HG02884 (cell line): ENCODE results near the gene IL6R.
"Not testable (repeated sequence)": the region's sequence is repeated elsewhere in the genome, so short reads cannot be mapped to it uniquely, and the experiment has no call there.

Experiments
- ATAC-seq: cut with Tn5 transposase; IDR thresholded peaks from one replicate; pipeline ENCODE4 v1.9.1; 2021; ENCODE audit warnings: mild to moderate bottlenecking, moderate library complexity; ENCODE audit not compliant: unreplicated experiment

IL6R gene

DNA sequence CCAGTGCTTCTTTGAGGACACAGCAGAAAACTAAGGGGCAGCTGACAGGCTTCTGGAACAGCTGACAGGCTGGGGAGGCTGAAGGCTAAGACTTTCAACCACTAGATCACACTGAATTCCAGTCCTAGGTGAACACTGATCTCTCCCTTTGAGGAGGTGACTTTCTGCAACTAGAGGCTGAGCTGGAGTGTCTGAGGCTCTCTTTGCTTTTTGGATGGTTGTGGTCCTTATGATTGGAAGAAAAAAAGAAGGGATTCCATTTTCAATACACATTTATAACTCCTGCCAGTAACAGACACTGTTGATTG lies 1.4 kb downstream of the IL6R start:
- ATAC-seq = no peak

DNA sequence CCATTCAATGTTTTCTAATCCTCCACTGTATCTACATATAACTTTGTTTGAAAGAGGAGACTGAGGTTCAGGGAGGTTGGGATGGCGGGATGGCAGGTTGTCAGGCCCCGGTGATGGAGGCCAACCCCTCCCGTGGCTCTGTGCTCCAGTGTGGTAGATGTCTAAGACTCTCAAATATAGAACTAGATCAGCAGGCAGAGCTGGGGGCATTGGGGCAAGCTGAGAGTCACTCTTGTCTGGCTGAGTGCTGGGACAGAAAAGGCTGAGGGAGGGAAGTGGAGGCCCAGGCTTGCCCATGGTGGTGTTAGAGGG lies 1.7 kb downstream of the IL6R start:
- ATAC-seq = no peak

DNA sequence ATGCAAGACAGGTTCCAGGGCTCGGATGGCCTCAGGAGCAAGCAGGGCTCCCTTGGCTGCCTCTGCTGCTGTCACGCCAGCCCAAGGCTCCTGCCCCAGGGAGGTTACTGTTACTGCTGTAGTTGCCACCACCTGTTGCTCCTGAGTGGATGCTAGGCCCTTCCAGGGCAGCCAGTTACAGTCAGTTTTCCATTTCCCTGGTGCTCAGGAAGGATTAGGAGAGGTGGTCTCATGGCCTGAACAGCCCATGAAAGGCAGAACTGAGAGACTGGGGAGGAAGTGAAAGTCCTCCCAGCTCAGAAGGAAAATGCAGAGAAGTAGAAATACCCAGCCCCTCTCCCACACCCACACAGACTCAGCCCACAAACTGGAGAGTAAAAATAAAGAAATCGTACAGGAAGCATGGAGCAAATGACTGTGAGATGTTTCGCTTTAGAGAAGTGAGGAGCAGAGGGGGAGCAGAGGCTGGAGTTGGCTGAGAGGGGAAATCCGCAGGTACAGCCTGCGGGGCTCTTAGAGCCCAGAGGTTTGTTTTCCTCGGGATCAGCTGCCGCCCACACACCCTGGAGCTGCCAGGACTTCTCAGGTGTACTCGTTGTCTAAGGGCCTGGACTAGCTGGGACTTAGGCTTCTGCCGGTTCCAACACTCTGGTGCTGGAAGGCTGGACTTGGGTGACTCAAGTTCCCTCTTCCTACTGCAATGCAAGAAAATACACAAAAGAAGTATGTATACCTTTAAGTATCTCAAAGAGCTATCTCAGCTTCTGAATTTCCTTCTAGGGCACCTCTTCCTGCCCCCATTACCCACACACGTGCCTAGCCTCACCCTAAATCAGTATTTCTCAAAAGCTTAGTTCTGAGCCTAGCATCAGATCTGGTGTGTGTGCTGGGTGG lies 2.3 kb downstream of the IL6R start:
- ATAC-seq = peak; percentile 38

DNA sequence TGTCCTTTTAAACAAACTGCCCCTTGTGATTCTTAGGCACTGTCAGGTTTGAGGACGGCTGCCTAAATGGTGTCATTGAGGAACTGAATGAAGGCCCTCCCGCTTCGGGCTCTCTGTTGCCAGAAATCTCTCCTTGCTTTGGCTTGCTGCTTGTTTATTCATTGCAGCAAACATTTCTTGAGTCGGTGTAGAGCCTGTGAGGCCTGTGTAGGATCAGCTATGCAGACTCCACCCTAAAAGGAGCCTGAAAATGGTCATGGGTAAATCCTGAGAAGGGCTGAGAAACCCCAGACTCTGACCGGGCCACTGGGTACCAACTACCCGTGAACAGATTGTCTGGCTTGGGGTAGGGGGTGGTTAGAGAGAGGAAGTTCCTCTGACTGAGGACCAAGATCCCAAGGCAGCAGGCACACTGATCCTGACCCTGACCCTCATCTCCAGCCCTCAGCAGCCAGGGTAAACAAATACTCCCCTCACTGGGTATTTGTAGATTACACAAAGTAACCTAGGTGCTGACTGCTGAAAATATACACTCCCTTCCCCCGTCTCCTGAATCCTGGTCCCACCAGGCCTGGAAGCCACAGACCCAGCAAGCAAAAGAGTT lies 3.1 kb downstream of the IL6R start:
- no peak for ATAC-seq

DNA sequence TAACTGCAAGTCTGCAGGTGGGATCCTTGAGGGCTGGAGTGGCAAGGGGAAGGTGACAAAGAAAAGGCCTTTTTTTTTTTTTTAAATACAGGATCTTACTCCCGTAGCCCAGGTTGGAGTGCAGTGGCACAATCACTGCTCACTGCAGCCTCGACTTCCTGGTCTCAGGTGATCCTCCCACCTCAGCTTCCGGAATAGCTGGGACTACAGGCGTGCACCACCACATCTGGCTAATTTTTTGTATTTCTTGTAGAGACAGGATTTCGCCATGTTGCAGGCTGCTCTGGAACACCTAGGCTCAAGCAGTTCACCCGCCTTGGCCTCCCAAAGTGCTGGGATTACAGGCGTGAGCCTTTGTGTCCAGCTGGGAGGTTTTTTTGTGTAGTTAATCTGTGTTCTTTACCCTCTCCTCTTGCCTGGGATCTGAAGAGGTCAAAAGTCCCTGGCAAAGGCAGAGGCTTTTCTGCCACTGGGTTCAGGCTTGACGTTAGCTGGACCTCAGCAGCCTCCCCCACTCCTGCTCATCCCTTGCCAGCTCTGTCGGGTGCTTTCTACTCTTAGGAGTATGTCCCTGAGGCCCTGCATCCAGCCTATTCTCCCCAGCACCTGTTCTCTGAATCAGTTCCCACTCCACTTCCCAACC lies 5.2 kb downstream of the IL6R start:
- ATAC-seq = no peak

DNA sequence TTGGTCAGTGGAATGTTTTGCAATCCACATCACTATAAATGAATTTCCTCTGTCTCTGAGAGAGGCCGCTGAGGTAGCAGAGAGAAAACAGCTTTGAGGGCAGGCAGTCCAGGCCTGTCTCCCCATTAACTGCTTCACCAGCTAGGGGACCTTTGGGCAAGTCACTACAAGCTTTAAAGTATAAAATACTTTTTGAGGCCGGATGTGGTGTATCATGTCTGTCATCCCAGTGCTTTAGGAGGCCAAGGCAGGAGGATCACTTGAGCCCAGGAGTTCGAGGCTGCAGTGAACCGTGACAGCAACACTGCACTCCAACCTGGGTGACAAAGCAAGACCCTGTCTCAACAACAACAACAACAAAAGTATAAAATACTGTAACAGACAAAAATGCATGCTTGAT lies 6.4 kb downstream of the IL6R start:
- no peak for ATAC-seq

DNA sequence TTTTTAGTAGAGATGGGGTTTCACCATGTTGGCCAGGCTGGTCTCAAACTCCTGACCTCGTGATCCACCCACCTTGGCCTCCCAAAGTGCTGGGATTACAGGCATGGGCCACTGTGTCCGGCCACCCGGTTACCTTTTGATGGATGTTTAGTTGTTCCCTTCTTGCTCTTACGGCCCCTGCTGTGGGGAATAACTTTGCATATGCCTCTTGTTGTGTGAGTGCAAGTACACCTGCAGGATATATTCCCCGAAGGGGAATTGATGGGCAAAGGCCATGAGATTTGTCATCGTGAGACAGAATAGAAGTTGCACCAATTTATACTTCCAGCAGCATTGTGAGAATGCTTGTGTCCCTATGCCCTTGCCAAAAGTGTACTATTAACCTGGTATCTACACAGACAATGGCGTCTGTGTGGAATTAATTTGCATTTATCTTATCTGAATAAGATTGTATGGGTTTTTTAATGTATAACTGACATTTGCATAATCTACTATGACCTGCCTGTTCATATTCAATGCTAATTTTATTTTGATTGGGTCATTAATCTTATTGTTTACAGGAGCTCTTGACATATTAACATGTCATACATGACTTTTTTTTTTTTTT lies 8.1 kb downstream of the IL6R start:
- no peak for ATAC-seq

DNA sequence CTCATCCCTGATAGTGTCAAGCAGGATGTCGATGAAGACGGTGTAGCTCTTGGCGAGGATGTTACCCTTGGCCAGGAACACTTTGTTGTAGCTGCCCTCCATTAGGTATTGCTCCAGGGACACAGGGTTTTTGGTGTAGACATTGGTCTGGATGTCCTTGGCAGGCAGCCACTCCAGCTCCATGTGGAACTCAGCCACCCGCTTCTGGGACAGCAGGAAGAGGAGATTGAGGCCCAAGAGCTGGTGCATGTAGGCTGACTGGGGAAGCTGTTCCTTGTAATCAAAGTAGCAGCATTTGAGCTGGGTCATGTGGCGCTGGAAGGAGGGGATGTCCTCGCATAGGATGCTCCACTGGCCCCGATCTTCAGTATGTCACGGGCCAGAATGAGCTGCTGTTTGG lies 9.5 kb downstream of the IL6R start:
- ATAC-seq = no peak

DNA sequence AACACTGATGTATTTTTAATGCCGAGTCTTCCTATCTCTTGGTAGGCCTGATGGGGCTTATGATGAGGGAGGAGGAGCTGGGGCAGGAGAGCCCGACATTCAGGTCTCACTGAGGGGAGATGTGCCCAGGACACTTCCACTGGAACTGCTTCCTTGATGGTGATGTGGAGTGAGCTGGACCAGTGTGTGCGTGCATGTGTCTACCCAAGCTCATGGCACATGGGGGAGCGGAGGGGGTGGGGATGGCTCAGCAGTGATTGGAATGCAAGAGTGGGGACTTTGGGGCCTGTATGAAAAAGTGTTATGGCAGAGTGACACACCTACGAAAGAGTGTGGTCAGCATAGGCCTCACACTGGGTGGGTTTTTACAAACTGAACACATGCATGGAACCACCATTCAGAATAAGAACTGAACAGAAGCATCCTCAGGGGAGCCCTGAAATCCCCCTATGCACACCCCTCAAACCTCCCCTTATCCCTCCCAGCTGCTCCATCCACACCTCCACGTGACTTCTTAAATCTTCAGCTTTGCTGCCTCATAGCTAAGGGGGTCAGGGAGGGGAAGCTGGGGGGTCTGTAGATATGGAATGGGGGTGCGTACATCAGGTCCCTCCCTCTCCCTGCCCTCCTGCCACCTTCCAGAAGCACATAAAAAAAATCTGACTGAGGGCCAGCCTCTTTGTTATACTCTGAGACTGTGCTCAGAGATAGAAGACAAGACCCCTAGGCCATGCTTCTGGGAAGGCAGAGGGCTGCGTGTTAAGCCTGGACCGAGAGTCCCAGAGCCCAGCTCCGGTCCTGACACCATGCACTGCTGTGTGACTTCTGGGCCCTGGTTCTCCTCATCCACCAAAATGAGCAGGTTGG lies 11.6 kb downstream of the IL6R start:
- ATAC-seq = no peak

DNA sequence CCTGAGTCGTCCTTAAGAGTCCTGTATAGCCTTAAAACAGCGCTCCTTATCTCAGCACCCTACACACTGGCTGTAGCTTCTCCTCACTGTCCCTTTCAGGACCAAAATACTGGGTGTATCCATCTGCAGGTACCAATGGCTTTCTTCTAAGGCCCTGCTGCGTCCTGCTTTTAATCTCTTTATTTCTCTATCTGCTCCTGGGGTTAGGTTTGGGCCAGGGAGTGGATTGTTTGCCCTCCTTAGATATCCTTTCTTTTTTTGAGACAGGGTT lies 12.1 kb downstream of the IL6R start:
- ATAC-seq = no peak

DNA sequence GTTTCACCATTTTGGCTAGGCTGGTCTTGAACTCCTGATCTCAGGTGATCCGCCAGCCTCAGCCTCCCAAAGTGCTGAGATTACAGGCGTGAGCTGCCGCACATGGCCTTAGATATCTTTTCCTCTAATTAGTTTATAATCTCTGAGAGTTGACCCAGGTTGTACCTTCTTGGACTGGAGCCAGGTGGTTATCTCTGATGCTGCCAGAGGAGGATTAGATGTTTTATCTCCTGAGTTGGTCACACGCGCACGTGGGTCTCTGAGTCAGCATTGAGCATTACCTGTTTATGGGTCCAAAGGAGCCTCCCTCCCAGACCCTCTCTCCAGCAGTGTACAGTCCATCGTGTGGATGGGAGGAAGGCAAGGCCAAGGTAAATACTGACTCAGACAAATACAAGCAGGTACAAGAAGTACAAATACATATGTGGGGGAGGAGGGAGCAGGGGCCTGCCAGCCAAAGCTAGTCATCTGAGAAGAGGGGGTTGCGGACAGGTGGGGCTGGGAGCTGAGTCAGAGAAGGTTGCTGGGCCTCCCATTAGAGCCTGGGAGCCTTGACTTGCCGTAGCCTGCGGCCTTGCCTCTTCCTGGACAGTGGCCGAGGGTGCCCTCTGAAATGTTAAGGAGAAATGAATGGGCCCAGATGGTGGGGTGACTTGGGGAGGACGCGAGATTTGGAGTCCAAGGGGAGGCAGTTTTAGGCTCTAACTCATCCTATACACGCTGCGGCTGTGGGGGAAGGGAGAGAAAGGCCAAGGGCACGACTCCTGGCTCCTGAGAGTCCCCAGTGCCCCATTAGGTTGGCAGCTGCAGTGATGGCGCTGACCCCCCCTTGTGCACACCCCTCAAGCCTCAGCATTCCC lies 13.1 kb downstream of the IL6R start:
- ATAC-seq = no peak

DNA sequence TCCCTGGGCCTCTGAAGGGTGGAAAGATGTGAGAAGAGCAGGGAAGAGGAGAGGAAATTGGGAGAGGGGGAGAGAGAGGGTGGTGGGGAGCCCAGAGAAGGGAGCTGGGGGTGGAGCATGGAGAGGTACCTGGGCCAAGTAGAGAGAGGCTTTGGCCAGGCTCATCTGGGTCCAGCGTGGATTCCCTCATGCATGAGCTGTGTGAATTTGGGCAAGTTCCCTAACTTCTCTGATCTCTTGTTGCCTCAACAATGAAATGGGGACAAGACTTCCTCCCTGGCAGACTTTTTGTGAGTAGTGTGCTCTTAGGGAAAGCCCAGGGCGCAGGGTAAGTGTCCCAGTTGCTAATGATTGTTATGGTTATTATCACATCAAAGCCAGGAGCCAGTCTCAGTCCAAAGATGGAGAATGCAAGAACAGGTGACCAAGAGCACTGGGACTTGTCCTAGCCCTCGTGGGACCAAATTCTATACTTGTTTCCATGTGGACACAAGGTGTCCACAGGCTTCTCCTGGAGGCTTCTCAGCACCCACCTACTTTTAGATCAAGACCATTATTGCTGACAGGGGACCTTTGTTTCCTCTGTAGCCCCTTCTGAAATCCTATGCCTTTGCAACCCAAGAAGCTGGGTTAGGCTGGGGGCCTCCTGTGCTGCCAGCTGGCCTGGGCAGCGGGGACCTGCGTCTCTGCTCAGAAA lies 13.9 kb downstream of the IL6R start:
- ATAC-seq = no peak

DNA sequence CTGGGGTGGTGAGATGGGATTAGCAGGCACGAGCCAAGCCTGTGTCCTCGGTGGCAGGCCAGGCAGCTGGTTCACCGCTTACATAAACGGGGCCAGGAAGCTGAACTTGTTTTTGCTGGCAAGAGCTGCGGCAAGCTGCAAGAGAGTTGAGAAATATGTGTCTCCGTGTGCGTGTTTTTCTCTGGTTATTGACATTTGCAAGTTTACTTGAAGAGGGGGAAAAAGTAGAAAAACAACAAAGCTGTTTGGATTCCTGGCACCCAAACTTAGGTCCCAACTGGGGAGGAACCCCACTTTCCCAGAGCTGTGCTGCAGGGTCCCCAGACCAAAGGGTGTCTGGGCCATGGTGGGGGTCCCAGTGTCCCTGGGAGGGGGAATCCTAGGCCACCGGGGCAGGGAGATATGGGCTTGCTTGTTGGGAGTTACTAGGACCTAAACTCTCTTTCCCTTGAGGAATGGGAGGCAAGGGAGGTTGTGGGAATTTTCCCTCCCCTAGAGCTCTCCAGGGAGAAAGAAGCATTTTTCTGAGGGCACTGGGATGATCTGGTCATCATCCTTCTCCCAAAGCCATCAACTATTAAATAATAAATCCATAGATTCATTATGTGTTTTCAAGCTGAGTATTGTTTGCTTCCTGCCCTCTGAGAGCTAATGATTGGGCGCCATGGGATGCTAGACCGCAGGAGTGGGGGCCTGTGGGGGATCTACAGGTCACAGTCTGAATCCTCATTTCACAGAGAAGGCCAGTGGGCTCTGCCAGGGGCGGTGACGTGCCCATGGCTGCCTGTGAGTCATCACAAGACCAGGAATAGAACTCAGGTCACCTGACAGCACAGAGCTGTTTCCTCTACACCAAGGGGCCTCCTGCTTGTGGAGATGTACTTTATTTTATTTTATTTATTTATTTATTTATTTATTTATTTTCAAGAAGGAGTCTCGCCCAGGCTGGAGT lies 14.8 kb downstream of the IL6R start:
- no peak for ATAC-seq

DNA sequence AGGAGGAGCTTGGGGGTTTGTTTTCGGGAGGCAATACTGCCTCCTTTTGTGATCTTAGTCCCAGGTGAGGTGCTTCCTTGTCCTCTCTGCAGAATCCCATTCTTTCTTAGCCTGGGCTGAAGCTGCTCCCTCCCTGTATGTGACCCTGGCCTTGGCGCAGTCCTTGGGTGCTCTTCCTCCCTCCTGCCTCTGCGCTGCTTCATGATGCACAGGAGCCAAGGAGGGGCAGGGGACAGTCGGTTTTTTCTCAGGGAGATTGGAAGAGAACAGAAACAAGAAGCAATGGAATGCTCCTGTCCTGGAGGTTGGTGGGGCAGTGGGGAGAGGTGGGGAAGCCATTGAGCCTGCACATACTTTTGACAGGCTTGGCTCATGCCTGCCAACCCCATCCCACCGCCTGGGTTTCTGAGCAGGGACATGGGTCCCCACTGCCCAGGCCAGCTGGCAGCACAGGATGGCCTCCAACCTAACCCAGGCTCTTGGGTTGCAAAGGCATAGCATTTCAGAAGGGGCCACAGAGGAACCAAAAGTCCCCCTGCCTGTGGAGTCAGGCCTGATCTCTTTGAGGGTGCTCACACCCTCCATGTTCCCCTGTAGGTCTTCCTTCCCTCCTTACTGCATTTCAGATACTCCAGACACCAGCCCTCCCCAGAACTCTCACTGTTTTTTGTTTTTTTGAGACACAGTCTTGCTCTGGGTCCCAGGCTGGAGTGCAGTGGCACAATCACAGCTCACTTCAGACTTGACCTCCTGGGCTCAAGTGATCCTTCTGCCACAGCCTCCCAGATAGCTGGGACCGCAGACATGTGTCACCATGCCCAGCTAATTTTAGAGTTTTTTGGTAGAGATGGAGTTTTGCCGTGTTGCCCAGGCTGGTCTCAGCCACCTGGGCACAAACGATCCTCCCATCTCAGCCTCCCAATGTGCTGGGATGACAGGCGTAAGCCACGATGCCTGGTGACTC lies 16.1 kb downstream of the IL6R start:
- ATAC-seq = no peak

DNA sequence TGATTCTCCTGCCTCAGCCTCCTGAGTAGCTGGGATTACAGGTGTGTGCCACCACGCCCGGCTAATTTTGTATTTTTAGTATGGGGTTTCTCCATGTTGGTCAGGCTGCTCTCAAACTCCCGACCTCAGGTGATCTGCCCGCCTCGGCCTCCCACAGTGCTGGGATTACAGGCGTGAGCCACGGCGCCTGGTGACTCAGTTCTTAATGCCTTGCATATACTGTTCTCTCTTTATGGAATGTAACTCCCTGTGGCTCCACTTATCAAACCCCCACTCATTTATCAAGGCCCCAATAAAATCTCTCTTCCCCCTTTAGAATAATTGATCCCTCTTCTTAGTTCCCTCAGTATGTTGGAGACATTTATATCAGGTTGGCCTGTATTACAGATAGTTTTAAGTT lies 16.9 kb downstream of the IL6R start:
- ATAC-seq = not testable (repeated sequence)

DNA sequence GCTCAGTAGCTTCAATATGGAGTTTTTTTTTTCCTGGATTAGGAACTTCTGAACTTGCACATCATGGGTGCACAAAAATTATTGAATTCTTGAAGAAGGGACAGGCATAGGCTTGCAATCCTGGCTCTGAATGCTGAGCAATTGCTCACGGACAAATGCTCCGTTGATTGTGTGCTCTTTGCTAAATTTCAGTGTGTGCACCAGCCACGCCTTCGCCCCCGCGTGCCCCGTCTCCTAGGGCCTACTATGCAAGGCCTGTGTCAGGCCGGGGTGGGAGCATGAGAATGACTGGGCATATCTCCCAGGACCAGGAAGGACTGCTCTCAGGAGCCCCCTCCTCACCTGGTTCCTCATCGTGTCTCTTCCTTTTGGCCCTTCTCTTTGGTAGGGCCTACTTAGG lies 17.4 kb downstream of the IL6R start:
- ATAC-seq = no peak

DNA sequence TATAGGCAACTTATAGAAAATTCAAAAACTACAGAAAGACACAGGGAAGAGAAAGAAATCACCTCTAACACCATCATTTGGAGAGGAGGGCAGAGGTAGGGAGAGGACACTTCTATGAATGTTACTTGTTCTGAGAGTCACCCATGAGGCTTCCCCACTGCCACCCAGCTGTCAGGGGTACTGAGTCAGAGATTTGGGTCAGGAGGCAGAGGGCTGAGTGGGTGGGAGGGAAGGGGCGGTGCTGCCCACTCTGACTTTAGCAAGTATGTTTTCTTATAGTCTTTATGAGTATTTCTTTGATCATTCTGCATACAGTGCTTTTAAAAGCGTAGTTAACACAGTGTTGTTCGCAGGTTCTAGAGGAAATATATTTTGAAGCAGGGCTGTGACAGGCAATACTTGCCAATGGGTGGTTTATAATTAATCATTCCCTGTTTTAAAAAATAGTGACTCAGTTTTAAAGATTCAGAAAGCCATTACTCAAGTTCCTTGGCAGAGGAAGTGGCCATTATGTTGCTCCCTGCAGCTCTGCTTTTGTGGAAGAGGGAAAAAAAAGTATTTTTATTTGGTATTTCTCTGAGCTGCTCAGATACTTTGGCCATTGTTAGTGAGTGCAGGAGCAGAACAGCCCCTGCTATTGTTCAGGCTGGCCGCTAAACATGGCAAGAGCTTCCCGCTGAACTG lies 18.3 kb downstream of the IL6R start:
- ATAC-seq = no peak
